Measurements from ENCODE around the gene SLC35A5.
"Not testable (repeated sequence)": the region's sequence is repeated elsewhere in the genome, so short reads cannot be mapped to it uniquely, and the experiment has no call there.

The SLC35A5 gene, protein sequence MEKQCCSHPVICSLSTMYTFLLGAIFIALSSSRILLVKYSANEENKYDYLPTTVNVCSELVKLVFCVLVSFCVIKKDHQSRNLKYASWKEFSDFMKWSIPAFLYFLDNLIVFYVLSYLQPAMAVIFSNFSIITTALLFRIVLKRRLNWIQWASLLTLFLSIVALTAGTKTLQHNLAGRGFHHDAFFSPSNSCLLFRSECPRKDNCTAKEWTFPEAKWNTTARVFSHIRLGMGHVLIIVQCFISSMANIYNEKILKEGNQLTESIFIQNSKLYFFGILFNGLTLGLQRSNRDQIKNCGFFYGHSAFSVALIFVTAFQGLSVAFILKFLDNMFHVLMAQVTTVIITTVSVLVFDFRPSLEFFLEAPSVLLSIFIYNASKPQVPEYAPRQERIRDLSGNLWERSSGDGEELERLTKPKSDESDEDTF

DNA sequence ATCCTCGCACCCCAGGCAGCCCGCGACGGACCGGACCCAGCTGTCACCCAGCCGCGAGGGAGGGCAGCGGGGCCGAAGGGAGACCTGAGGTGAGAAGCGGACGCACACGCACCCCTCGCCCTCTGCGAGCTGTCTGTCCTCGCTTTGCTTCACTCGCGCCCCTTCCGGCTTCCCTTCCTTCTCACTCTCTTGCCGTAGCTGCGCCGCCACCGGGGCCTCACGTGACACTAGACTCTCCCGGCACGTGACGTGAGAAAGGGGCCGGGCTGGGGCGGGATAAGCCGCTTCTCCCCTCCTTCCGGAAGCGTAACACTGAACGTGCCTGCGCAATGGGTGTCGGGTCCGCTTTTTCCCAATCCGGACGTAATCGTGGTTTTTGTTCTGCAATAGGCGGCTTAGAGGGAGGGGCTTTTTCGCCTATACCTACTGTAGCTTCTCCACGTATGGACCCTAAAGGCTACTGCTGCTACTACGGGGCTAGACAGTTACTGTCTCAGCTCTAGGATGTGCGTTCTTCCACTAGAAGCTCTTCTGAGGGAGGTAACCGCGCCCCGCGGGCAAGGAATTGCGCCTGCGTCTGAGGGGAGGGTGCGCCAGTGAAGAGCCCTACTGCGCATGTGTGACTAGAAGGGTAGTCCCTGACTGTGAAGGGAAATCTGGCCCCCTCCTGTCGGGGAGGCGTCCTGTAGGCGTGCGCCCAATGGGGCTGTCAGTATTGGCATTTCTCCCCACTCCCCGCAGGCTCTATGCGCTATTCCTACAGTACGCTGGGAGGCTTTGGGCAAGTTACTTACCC is at the start of gene SLC35A5, which contains the start of gene ATG3:
SLC35A5 (plus strand) TSS at position 312 of the 796 bp plus-strand sequence. CDS start 1,359 bp downstream, outside the sequence.
ATG3 (minus strand) TSS at position 229 of the 796 bp plus-strand sequence. CDS start 434 bp downstream, outside the sequence.
- peak; percentile 99 to 100 for DNase-seq

DNA sequence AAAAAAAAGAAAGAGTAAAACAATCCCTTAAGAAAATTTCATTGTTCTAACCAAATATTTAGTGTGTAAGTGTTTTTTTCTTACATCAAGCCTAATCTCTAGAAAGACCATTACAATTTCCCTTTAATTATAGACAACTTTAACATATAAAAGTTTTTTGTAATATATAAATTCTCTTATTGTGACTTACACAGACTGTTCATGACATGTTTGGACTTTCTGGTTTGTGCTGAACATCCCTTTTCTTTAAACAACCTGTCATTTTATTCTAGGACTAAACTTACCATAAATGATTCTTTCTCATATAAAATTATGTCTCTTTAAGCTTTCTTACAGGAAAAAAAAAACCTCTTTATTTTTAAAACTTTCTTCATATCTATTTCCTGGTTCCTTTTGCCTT is 49.5 kb upstream of the SLC35A5 start:
- no peak for DNase-seq

DNA sequence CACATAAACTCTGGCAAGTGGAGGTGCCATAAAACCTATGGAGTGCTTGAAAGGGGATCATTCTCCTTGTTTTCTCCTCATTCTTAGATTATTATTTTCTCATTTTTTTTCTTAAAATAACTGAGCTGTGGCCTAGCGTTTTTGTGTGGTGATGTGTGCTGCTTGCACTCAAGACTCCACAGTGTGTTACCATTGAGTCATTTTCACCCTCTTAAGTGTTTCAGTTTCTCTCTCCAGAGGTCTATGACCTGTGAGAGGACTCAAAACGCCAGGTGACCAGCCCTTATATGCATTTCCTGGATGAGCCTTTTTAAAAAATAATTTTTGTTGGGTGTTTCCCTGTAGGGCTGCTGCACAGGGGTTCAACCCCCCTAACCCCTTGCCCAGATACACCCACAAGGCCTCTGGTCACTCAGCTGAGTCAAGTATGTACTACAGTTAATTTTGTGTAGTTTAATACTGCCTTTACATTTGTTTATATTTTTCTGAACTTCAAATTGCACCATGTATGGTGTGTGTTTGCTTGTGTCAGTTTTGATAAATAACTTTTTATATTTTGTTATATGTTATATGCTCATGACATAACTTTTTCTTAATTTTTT is 47.2 kb upstream of the SLC35A5 start:
- DNase-seq, result no peak

DNA sequence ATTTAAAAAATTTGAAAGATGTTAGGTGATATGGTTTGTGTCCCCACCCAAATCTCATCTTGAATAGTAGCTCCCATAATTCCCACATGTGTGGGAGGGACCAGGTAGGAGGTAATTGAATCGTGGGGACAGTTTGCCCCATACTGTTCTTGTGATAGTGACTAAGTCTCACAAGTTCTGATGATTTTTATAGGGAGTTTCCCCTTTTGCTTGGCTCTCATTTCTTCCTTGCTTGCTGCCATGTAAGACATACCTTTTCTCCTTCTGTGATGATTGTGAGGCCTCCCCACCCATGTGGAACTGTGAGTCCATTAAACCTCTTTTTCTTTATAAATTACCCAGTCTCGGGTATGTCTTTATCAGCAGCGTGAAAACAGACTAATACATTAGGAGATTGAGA is 42.9 kb upstream of the SLC35A5 start:
- DNase-seq, result peak in 1 of 2 donors; percentile 25

DNA sequence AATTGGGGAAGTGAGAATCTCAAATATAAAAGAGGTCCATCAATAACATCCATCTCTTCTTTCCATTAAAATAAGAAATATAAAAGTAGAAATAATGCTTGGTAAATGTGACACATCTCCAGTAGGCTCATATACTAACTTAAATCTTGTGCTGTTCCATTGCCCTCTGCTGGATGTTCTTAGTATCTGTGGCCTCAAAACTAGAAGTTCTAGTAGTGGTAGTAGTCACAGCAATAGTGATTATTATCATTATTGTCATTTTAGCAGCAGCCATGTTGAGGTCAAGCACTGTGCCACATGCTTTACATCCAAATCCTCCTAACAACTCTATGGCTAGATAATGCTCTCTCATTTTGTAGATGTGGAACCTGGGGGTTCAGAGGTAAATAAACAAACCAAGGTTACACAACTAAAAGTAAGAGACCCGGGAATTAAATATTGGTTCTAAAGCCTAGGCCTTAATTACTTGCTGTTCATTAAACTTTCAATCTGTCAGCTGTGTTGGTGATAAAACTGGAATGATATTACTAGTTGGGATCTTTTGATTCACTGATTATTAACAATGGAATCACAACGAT is 42.3 kb upstream of the SLC35A5 start:
- DNase-seq, result peak in 1 of 2 donors; percentile 84

DNA sequence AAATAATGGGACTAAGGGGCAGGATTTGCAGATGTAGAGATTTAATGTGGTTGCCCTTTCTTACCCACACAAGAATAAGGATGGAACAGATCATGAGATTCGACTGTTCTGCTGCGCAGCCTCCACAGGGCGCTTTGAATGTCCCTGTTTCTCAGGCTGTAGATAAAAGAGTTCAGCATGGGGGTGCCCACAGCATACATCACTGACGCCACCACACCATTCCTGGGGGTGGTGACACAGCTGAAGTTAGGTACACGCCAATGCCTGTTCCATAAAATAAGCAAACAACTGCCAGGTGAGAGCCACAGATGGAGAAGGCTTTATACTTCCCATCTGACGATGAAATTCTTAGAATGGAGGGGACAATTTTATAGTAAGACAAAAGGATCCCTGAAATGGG is 37.7 kb upstream of the SLC35A5 start:
- DNase-seq, result not testable (repeated sequence)

DNA sequence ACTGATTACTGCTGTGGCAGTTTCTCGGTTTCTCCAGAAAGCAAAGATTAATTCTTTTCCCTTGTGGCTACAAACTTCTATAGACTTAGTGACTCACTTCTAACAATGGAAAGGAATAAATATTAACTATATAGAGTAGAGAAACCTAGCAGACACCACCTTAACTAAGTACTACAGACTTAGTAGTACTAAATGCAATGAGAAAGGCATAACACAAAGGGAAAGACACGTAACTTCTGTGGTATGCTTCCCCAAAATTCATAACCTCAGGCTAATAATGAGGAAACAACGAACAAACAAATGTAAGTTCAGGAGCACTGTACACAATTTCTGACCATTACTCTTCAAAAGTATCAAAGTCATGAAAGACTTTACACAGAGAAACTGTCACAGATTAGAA is 31.3 kb upstream of the SLC35A5 start:
- DNase-seq, result no peak

DNA sequence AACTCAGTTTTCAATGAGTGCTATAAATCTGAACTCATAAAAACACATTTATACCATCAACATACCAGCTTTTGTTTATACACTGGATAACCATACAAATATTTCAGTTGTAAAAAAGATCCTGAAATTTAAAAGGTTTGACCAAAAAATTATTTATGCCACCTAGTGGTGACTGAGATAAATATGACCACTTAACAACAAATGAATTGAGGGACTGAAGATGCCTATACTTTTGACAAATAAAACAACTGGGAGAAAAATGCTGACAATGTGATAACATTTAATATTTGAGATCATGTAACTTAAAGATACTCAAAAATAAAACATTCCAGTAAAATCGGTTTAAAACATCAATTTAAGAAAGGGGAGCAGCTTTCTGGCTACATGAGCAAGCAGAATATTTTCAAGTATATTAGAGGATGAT is 30.5 kb upstream of the SLC35A5 start:
- peak in 1 of 2 donors; percentile 17 for DNase-seq

DNA sequence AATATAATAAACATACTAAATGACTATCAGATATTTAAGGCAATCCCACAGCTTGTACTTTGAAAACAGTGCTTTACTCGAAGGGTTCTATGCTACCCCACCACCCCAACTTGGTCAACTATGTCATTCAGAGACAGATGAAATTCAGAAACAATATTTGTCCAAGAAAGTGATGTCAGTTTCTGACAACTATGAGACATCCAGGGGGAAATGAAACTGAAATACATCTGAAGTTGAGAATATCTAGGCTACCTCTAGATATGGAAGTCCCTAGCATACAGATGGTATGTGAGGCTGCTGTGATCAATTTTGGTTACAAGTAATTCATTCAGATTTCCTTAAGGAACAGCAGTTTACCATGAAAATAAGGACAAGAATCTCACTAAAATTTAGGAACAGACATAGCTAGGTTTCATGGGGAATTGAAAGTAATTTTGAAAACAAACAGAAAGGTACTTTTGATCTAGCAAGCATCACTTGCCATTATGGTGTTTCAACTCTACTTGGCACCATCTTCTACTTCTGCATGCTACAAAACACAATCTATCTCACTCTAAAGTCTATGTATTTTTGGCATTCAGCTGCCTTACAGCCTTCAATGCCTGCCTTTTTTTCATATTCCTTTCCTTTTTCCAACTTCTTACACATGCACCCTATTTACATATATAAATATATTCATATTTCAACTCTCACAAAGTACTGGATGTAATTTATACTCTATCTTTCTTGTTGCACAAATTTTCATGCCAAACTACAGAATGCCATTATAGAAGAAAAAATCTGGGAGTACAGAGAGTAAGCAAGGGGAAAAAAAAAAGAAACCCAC is 21.8 kb upstream of the SLC35A5 start:
- DNase-seq, result no peak

DNA sequence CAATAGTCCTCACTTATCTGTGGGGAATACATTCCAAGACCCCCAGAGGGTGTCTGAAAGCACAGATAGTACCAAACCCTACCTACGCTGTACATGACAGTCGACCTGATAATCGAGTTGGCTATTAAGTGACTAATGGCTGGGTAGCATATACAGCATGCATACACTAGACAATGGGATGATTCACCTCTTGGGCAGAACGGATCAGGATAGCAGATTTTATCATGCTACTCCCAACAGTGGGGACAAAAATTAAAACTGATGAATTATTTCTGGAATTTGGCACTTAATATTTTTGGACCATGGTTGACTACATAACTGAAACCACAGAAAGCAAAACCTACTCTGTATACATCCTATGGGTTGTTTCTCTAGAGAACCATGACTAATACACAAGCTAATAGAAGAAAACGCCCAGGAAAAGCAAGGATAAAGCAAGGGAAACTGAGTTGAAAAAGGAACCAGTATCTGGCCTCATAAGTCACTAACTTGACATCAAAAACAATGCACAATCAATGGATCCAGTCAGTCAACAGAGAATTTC is 15.6 kb upstream of the SLC35A5 start:
- no peak for DNase-seq

DNA sequence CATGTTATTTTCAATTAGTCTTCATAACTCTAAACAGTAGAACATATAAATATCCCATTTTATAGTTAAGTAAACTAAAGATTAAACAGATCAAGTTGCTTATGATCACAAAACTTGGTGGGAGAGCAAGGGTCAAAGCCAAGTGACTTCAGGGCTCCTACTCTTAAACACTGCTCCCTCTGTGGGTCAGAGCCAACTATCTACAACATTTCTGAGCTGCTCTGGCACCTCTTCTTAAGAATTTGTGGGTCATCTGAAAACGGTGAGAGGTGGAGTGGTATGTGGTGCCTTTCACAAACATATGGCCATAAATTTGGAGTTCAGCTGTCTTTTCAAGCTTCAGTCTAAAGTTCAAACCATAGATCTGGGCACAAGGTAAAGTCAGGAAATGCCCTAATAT is 11.0 kb upstream of the SLC35A5 start:
- DNase-seq, result no peak

DNA sequence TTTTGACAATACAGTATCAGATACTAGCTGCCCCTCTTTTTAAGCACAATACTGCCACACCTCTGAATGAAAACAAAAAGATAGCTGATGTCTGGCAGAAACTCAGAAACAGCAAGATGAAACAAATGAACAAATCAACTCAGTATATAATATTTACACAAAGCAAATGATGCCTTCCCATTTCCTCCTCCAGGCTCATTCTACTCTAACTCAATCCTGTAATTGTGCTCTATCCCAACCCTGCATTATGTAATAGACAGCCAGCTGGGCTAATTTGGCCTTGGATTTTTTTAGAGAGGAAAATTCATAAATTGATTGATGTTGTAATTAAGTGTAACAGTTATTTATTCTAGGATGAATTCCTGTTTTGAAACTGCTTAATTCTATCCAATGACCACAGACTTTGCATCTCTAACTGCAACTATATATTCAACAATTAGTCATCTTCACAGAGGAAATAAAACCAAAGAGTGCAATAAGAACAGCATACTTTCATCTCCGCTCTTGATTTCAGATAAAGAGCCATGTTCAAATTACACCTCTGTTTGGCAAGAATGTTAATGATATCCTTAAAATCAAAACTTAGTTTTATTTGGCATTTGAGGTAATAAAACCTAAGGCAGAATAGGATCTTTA is 6.2 kb upstream of the SLC35A5 start:
- DNase-seq, result no peak

DNA sequence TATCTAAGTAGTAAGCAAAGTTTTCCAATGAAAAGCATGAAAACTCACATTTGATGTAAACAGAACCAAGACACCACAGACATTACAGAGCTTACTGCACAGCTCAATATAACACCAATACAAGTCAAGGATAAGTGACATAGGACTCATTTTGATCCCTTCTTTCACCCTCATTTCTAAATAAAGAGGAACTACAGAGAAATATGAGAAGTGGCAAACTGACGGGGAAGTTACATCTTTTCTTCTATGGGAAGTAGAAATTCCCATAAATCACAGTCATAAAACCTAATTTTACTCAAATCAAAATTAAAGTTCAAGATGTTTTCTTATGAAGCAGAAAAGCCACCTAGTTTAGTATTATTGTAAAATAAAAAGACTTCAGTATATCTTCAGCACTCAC is 3.9 kb upstream of the SLC35A5 start:
- peak in 1 of 2 donors; percentile 42 for DNase-seq

DNA sequence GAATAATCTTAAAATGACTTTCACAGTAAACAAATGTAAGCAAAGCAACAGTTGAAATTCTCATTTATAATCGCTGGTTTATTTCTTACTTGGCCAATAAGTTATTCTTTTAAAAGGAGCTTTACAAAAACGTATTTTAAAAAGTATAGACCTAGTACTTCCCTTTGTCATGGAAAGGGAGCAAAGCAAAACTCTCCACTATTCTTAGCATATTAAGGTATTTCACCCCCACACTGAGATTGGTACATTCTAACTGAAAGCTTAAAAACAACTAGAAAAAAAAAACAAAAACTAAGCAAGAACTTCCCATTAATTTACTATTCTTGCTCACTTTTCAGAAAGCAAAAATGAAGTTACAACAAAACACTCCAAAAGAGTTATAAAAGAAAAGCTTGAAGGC is 1.5 kb upstream of the SLC35A5 start:
- DNase-seq, result no peak

DNA sequence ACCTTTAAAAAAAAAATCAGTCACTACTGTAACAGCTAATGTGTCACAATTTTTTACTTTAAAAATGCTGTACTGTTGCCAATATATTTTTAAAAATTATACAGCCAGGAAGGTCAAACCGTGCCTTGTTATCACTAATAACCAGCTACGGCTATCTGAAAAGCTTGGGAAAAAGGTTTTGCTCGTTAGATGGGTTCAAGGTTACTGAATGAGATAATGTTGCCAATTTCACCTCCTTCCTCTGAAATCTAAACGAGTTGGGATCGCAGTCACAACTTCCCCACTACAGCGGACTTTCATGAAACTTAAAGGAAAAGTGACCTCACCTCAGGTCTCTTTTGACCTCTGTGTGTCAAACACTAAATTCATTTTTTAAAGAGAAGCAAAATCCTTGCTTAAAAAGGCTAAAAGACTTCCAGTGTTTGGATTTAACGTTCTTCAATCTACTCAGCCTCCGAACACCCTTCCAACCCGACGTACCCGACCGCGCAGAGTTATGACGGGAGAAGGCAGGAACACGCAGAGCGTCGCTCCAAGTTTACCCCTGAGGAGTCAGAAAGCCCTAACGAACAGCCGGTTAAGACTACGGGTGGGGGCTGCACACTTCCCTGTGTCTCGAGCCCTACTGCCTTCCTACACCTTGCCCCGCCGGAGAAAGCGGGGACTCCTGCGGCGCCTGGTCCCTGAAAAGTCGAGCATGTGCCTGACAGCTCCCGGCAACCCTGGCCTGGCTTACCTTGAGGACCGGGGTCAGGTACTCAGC is 943 bp upstream of the SLC35A5 start:
- DNase-seq, result peak in 1 of 2 donors; percentile 44

DNA sequence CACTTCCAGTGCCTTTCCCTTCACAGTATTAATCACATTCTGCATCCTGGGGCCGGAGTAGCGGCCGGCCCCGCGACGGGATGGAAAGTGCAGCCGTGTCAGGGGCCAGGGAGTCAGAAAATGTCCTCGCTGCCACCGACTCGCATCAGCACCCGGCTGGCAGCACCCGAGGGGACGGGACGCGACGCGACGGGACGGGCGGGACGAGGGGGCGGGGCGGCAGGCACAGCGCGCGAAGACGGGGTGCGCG is 436 bp upstream of the SLC35A5 start:
- DNase-seq, result peak in 1 of 2 donors; percentile 97

DNA sequence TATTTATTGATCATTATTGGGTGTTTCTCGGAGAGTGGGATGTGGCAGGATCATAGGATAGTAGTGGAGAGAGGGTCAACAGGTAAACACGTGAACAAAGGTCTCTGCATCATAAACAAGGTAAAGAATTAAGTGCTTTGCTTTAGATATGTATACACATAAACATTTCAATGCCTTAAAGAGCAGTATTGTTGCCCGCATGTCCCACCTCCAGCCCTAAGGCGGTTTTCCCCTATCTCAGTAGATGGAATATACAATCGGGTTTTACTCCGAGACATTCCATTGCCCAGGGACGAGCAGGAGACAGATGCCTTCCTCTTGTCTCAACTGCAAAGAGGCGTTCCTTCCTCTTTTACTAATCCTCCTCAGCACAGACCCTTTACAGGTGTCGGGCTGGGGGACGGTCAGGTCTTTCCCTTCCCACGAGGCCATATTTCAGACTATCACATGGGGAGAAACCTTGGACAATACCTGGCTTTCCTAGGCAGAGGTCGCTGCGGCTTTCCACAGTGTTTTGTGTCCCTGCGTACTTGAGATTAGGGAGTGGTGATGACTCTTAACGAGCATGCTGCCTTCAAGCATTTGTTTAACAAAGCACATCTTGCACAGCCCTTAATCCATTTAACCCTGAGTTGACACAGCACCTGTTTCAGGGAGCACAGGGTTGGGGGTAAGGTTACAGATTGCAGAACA is 2.5 kb downstream of the SLC35A5 start:
- DNase-seq, result not testable (repeated sequence)

DNA sequence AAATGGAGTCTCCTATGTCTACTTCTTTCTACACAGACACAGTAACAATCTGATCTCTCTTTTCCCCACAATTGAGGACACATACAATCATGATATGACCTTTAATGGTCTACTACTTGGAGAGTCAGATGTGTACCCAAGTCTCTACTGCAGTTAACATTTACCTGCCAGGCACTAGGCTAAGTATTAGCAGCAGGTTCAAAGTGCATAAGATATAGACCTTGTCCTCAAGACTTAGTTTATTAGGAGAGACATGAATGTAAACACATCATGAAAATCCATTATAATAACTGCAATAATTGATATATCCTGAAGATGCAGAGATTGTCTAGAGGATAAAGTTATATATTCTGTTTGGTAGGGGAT is 3.1 kb downstream of the SLC35A5 start:
- DNase-seq, result no peak

DNA sequence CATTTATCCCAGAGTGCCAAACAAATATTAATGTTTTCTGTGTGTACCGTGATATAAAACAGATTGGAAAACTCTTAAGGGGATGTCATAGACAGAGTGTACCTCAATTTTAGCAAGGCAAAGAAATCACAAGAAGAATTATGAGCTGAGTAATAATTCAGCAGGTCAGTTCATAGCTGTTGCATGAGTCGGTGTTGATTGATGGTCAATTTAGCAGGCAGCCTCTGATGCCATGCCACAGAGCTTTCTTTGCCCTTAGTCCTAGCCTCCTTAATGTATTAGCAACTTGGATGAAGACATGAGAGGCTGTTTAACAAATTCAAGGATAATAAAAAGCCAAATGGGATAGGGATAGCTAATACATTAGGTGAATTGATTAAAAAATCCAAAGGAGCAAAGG is 6.8 kb downstream of the SLC35A5 start:
- no peak for DNase-seq

DNA sequence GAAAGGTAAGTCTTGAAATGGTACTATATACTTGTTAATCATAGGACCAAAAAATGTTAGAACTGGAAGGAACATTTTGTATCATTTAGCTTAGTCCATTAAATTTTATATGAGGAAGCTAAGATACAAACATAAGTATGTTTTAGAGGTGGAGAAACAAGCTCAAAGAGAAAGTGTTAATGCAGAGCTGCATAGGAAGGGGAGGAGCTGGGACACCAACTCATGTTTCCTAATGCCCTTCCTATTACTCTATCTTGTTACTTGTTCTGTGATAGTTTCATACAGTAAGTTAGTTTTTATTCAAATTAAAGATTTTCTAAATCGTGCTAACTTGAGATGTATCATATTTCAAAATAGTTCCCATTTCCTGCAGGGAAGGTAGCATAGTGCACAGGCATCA is 7.4 kb downstream of the SLC35A5 start:
- peak in 1 of 2 donors; percentile 36 for DNase-seq

All from bone marrow (tissue), 2 donors.